GM21786 (cell line): ENCODE results near the gene NRCAM.

Source experiments
- ATAC-seq: cut with Tn5 transposase; IDR thresholded peaks from one replicate; pipeline ENCODE4 v1.9.1; 2021; ENCODE audit not compliant: unreplicated experiment

Gene NRCAM

GRCh38 chr7:108167460-108167859 is 288.8 kb downstream of the NRCAM start:
- ATAC-seq = no peak

- ATAC-seq = no peak
These were observed 289.5 kb downstream of the NRCAM start for GRCh38 chr7:108166687-108167086.

GRCh38 chr7:108165723-108166122 is 290.5 kb downstream of the NRCAM start:
- no peak for ATAC-seq

- no peak for ATAC-seq
These were observed 291.3 kb downstream of the NRCAM start for GRCh38 chr7:108164946-108165345.

GRCh38 chr7:108164342-108164741 is 291.9 kb downstream of the NRCAM start:
- ATAC-seq = no peak

- no peak for ATAC-seq
These were observed 297.5 kb downstream of the NRCAM start for GRCh38 chr7:108158776-108159175.

GRCh38 chr7:108157606-108158335 is 298.5 kb downstream of the NRCAM start:
- ATAC-seq = no peak

- ATAC-seq = no peak
These were observed 299.2 kb downstream of the NRCAM start for GRCh38 chr7:108156897-108157605.

GRCh38 chr7:108152198-108152597 is 304.0 kb downstream of the NRCAM start:
- ATAC-seq = no peak

- no peak for ATAC-seq
These were observed 306.3 kb downstream of the NRCAM start for GRCh38 chr7:108149908-108150307.

GRCh38 chr7:108149119-108149518 is 307.1 kb downstream of the NRCAM start:
- no peak for ATAC-seq

- ATAC-seq = no peak
These were observed 309.1 kb downstream of the NRCAM start for GRCh38 chr7:108147031-108147563.

- no peak for ATAC-seq
These were observed 310.0 kb downstream of the NRCAM start for GRCh38 chr7:108146070-108146842.

- no peak for ATAC-seq
These were observed 310.8 kb downstream of the NRCAM start for GRCh38 chr7:108145401-108145800.

GRCh38 chr7:108144931-108145330 is 311.3 kb downstream of the NRCAM start:
- ATAC-seq = no peak

- no peak for ATAC-seq
These were observed 312.4 kb downstream of the NRCAM start for GRCh38 chr7:108143658-108144420.

- ATAC-seq = no peak
These were observed 313.5 kb downstream of the NRCAM start for GRCh38 chr7:108142675-108143259.

- no peak for ATAC-seq
These were observed 314.1 kb downstream of the NRCAM start for GRCh38 chr7:108142180-108142579.

- no peak for ATAC-seq
These were observed 315.6 kb downstream of the NRCAM start for GRCh38 chr7:108140671-108141070.

- no peak for ATAC-seq
These were observed 317.3 kb downstream of the NRCAM start for GRCh38 chr7:108138911-108139310.
